ENCODE measurements around the gene VPS33B. TPM values are rescaled to one million over a fixed set of nuclear protein-coding genes. Genes with fewer than 3 reads are reported as not detected.

VPS33B gene
- total and polyA plus RNA-seq, 2 experiments from 2014 or later: 8.8 to 15.2 TPM

GRCh38 chr15:91017716-91018115 lies 4.7 kb downstream of the VPS33B start:
- Mint-ChIP-seq H3K4me1 (peaks cover 12% of the 10 kb centered on the region), H3K27ac (no peak overlapping the region), H3K9me3 (no peaks in the 10 kb centered on the region), H3K27me3 (ENCODE audit: insufficient read depth, low read depth, poor library complexity) (peaks cover 10% of the 10 kb centered on the region), H3K36me3 (ENCODE audit: low read depth) (peaks cover 8% of the 10 kb centered on the region; the same call in 2 of the 3 replicates), H3K4me3 (no peak overlapping the region)
- ATAC-seq: no peak
- H3K4me2 ChIP-seq: no peak overlapping the region
- no peak for TF ChIP-seq ETS1 (IDR thresholded peaks at IDR 0.05)
- no peak for TF ChIP-seq REST (IDR thresholded peaks at IDR 0.05; ENCODE audit: unreplicated experiment)
- no peak for TF ChIP-seq EZH2phosphoT487 (IDR thresholded peaks at IDR 0.05; ENCODE audit: unreplicated experiment)
- TF ChIP-seq CREB1 (CRISPR knock-in tag; IDR thresholded peaks at IDR 0.05; ENCODE audit: low read depth): no peak
- no peak for TF ChIP-seq NANOG (IDR thresholded peaks at IDR 0.05; ENCODE audit: borderline replicate concordance)
- no peak for TF ChIP-seq EZH2 (IDR thresholded peaks at IDR 0.05; ENCODE audit: low read depth, unreplicated experiment)
- no peak for TF ChIP-seq ZNF462 (CRISPR knock-in tag; IDR thresholded peaks at IDR 0.05)
- TF ChIP-seq POLR2AphosphoS5 (IDR thresholded peaks at IDR 0.05; ENCODE audit: low read depth): no peak
- no peak for TF ChIP-seq ZNF331 (CRISPR knock-in tag; IDR thresholded peaks at IDR 0.05; ENCODE audit: low read depth)
- TF ChIP-seq CTCF (conservative IDR thresholded peaks at IDR 0.05; ENCODE audit: low read depth in 2 of 2): no peak
- no peak for TF ChIP-seq STAT1 (IDR thresholded peaks at IDR 0.05; ENCODE audit: unreplicated experiment)
- no peak for TF ChIP-seq ZNF114 (CRISPR knock-in tag; IDR thresholded peaks at IDR 0.05)
- TF ChIP-seq JUNB (IDR thresholded peaks at IDR 0.05; ENCODE audit: unreplicated experiment): no peak
- H3K9me2 ChIP-seq (ENCODE audit: insufficient read depth): no peaks in the 10 kb centered on the region
- peaks cover 21% of the 10 kb centered on the region for H3K79me2 ChIP-seq (replicated peaks; ENCODE audit: insufficient read depth)
- 0 out of 2 replicates have a peak, but pooled peaks cover 3% of the 10 kb centered on the region for H3F3A ChIP-seq (replicated peaks; ENCODE audit: low read depth)
- no peak overlapping the region for H3K4me3 ChIP-seq
- DNase-seq (ENCODE audit: low spot score): no peak
- H3K4me1 ChIP-seq (ENCODE audit: insufficient read depth): peaks cover 8% of the 10 kb centered on the region
- H3K27ac ChIP-seq (ENCODE audit: low read depth): no peak overlapping the region
- no peaks in the 10 kb centered on the region for H3K36me3 ChIP-seq (ENCODE audit: insufficient read depth)
- no peak overlapping the region for H2AFZ ChIP-seq
- no peaks in the 10 kb centered on the region; the same call in 1 of the 2 replicates for H4K20me1 ChIP-seq (replicated peaks; ENCODE audit: insufficient read depth)
- H3K27me3 ChIP-seq (ENCODE audit: insufficient read depth): no peaks in the 10 kb centered on the region

Data from GM23338 (cell line).